Measurements from ENCODE around the gene RBM5.

RBM5 gene

DNA sequence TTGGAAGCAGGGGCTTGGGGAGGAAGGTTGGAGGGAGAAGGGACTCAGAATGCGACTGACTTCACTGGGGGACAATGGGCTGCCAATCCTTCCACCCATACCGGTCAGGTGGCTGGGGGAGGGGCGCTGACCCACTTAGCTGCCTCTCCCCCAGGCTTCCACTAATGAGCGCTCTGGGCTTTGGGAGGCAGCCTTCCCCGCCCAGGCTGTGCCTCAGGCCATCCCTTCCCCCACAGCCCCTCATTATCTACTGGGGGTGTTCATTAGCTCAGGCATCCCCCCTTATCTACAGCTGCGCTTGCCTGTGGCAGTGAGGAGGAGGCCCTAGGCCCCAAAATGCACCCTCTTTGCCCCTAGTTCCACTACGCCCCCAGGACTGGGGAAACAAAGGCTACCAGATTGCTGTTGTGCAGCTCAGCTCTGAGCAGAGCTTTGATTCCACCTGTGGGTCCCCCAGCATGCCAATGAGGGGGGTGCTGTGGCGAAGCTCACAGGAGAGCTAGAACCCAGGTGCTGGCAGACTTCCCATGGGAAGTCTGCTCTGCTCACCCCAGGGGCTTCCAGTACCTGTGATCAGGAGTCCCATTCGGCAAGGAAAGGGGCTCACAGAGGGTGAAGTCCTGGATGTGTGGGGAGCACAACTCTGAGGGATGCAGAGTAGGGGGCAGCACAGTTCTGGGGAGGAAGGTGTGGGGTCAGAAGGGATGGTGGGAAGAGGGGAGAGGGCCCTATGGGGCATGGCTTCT lies 37.0 kb downstream of the RBM5 start:
- no peak overlapping the region for H3K4me3 Mint-ChIP-seq
- no peak for ATAC-seq (ENCODE audit: low read depth)
- no peaks in the 10 kb centered on the region for H3K4me1 Mint-ChIP-seq
- no peak for DNase-seq (ENCODE audit: low spot score in 2 of 2)
- no peaks in the 10 kb centered on the region for H3K36me3 Mint-ChIP-seq
- H3K9me3 Mint-ChIP-seq: no peaks in the 10 kb centered on the region
- no peaks in the 10 kb centered on the region for H3K27me3 Mint-ChIP-seq
- no peak overlapping the region for H3K27ac Mint-ChIP-seq

DNA sequence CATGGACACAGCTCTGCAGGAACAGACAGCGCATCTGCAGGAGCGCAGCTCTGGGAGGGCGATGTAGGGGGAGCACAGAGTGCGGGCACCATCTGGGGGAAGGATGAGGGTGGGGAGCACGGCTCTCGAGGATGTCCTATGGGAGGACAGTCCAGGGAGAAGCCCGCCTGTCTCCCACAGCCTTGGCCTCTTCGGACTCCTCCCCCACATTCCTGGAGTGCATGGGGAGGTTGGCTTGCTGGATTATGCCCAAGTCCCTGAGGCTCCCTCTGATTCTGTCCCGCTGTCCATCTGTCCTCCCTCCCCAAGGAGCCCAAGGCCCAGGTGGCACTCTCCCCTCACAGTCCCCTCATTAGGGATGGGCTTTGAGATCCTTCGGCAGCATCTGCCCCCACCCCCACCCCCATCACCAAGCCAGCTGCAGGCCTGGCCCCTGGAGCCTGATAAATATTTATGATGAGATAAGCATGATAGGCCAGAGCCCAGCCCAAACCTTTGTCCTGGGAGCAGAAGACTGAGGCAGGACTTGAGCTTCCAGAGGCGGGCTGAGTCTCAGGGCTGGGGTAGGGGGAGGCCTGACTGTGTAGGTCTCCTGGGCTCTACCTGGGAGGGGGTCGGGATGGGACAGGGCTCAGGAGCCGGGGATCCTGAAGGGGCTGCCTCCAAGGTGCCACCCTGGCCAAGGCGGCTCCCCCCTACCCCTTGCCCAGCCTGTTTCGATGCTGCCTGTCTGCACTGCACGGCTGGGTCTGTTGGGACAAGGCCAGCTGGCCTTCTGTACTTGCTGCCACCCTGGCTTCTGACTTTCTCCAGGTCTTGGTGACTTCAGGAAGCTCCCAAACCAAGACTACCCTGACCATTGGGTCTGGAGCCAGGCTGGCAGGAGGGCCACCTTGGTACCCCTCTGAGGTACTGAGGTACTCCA lies 37.8 kb downstream of the RBM5 start:
- H3K4me3 Mint-ChIP-seq: no peak overlapping the region
- DNase-seq (ENCODE audit: low spot score in 2 of 2): no peak
- H3K36me3 Mint-ChIP-seq: no peaks in the 10 kb centered on the region
- H3K9me3 Mint-ChIP-seq: no peaks in the 10 kb centered on the region
- no peak for ATAC-seq (ENCODE audit: low read depth)
- no peak overlapping the region for H3K27ac Mint-ChIP-seq
- H3K27me3 Mint-ChIP-seq: no peaks in the 10 kb centered on the region
- H3K4me1 Mint-ChIP-seq: no peaks in the 10 kb centered on the region

DNA sequence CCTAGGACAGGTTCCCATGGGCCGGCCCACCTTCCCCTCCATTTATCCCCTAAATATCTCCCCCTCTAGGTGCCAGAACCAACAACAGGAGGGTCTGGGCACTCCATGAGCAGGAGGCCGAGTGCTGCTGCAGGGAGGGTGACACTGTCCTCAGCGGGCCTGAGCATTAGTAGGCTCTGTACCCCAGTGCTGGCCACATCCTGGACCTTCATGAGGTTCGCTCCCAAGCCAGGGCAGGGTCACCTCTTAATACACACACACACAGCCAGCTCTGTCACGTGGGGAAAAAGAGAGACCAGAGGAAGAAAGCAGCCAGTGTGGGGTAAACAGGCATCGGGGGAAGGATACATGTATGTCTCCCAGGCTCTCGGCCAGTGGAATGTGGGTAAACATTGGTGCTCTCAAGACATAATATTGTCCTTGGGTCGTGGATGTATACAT lies 38.6 kb downstream of the RBM5 start:
- no peaks in the 10 kb centered on the region for H3K9me3 Mint-ChIP-seq
- ATAC-seq (ENCODE audit: low read depth) (no peak), DNase-seq (ENCODE audit: low spot score in 2 of 2) (no peak)
- no peaks in the 10 kb centered on the region for H3K36me3 Mint-ChIP-seq
- no peaks in the 10 kb centered on the region for H3K4me1 Mint-ChIP-seq
- H3K27me3 Mint-ChIP-seq: no peaks in the 10 kb centered on the region
- H3K4me3 Mint-ChIP-seq: no peak overlapping the region
- no peak overlapping the region for H3K27ac Mint-ChIP-seq

DNA sequence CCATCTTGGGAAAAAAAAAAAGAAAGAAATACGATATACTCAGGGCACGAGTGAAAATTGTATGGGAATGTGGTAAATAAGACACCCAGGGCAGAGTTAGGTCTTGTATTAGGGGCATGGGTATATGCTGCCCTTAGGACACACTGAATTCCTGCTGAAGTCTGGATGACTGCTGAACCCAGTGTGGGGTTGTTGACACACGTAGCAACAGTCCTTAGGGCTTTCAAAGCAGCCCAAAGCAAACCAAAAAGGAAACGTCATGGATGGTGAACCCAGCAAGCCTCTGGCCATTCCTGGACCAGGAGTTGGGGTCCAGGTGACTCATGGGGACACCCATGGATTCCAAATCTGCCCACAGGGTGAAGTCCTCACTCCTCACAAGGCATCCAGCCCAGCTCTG lies 39.3 kb downstream of the RBM5 start:
- no peak overlapping the region for H3K27ac Mint-ChIP-seq
- H3K9me3 Mint-ChIP-seq: no peaks in the 10 kb centered on the region
- DNase-seq (ENCODE audit: low spot score in 2 of 2) (no peak), ATAC-seq (ENCODE audit: low read depth) (no peak)
- H3K4me3 Mint-ChIP-seq: no peak overlapping the region
- H3K4me1 Mint-ChIP-seq: no peaks in the 10 kb centered on the region
- peaks cover 3% of the 10 kb centered on the region for H3K27me3 Mint-ChIP-seq
- no peaks in the 10 kb centered on the region for H3K36me3 Mint-ChIP-seq

DNA sequence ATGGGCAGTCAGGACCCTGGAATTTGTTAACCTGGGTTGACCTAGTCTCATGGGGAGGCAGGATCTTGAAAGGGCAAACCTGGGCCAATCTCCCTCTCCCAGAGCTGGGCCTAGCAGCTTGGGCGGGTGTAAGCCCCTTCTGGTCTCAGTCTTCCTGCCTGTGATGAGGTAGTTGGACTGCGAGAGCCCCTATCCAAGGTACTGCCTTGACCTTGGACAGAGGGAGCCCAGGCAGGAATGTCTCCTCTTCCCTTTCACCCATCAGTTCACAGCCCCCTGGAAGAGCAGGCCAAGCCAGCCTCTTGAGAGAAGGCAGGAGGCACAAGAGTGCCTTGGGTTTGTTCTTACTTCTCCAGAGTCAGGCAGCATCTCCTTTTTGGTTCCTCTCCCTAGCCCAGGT lies 41.7 kb downstream of the RBM5 start:
- no peaks in the 10 kb centered on the region for H3K4me1 Mint-ChIP-seq
- H3K27ac Mint-ChIP-seq: no peak overlapping the region
- peaks cover 4% of the 10 kb centered on the region for H3K27me3 Mint-ChIP-seq
- no peaks in the 10 kb centered on the region for H3K9me3 Mint-ChIP-seq
- no peak overlapping the region for H3K4me3 Mint-ChIP-seq
- no peak for DNase-seq (ENCODE audit: low spot score in 2 of 2)
- H3K36me3 Mint-ChIP-seq: no peaks in the 10 kb centered on the region
- no peak for ATAC-seq (ENCODE audit: low read depth)

DNA sequence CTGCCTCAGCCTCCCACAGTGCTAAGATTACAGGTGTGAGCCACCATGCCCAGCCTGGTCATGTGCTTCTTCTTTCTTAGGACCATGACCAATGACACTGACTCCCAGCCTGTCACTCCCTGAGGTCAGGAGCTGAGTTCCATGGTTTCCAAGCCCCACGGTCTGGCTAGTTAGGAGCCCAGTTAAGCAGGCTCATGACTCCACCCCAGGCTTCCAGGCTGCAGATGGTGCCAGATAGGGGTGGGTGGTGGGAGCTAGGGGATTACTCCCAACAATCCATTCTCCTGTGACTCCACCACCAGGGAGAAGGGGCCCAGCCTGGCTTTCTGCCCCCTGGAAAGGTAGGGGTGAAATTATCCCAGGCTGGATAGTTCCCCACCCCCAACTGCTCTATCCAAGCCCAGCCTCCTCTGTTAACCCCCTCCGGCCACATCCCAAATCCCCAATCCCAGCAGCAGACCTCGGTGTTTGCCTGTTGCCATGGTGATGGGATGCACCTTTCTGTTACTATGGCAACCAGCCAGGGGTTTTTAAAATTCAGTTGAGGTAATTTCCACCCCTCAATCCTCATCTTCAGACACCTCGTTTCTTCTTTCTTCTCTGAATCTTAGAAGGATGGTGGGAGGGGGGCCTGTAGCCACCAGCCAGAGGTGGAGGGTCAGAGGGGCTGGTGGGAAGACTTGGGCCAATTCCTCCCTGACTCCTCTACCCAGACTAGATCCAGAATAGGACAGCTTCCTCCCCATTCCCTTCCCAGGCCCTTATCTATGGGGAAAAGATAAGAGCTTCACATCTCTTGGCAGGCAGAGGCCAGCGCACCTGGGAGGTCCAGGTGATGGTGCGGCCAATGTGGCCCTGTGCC lies 43.9 kb downstream of the RBM5 start:
- Mint-ChIP-seq H3K9me3 (no peaks in the 10 kb centered on the region), H3K4me3 (no peak overlapping the region), H3K27ac (no peak overlapping the region), H3K27me3 (peaks cover 4% of the 10 kb centered on the region), H3K4me1 (no peaks in the 10 kb centered on the region), H3K36me3 (no peaks in the 10 kb centered on the region)
- ATAC-seq (ENCODE audit: low read depth) (no peak), DNase-seq (ENCODE audit: low spot score in 2 of 2) (no peak)

DNA sequence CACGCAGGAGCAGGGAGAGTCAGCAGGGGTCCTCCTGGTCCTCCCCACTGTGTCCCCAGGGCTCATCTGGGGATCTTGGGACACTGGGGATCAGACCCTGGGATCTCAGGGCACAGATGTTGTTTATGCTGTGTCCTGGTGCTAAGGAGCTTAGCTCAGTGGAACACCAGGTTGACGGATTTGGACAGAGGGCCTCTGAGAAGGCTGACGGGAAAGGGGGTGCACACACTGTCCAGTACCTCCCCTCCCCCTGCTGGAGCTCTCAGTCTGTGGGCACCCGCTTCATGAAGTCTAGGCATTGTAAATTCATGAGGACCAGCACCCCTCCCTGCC lies 44.5 kb downstream of the RBM5 start:
- Mint-ChIP-seq H3K36me3 (no peaks in the 10 kb centered on the region), H3K9me3 (no peaks in the 10 kb centered on the region)
- ATAC-seq (ENCODE audit: low read depth): no peak

DNA sequence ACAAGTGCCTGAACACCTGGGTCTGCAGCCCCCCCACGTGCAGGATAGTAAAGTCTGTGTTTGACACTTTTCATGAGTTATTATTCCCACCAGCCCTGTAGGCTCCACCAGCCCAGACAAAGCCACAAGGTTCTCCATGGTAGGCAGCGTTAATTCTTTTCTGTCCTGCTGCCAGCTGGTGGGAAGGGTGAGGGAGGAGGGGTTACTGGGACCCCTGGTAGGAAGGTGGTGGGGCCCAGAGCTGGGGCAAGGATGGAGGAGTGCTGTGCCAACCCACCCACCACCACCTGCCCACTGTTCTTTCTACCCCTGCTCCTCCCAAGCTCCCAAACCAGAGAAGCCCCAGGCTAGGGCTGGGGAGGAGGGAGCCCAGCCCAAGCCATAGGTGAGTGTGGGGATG lies 45.6 kb downstream of the RBM5 start:
- no peak for DNase-seq (ENCODE audit: low spot score in 2 of 2)
- H3K9me3 Mint-ChIP-seq: no peaks in the 10 kb centered on the region
- H3K27ac Mint-ChIP-seq: no peak overlapping the region
- no peaks in the 10 kb centered on the region for H3K36me3 Mint-ChIP-seq
- peaks cover 4% of the 10 kb centered on the region for H3K27me3 Mint-ChIP-seq
- H3K4me1 Mint-ChIP-seq: peaks cover 9% of the 10 kb centered on the region
- H3K4me3 Mint-ChIP-seq: no peak overlapping the region
- ATAC-seq (ENCODE audit: low read depth): no peak

More for the DNA sequence above, 44.5 kb downstream of the RBM5 start:
- Mint-ChIP-seq H3K27me3 (peaks cover 4% of the 10 kb centered on the region), H3K4me3 (no peak overlapping the region), H3K4me1 (peaks cover under 1% of the 10 kb centered on the region), H3K27ac (no peak overlapping the region)
- DNase-seq (ENCODE audit: low spot score in 2 of 2): no peak

DNA sequence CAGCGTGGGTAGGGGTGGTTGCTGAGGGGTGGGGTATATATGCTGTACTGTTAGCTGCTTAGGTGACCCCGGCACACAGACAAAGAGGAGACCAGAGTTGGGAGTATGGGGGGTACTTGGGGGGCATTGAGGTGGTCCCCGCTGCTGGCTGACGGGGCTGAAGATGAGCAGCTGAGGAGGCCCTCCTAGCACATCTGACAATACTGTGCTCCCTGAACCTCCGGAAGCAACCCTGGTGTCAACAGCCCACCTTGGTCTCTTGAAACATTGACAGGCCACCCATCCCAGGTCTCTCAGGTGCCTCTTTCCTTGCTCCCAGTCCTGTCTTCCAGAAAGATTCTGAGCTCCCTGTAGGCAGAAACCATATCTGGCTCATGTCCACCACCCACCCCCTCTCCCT lies 47.2 kb downstream of the RBM5 start:
- H3K4me3 Mint-ChIP-seq: no peak overlapping the region
- H3K27me3 Mint-ChIP-seq: peaks cover 8% of the 10 kb centered on the region

DNA sequence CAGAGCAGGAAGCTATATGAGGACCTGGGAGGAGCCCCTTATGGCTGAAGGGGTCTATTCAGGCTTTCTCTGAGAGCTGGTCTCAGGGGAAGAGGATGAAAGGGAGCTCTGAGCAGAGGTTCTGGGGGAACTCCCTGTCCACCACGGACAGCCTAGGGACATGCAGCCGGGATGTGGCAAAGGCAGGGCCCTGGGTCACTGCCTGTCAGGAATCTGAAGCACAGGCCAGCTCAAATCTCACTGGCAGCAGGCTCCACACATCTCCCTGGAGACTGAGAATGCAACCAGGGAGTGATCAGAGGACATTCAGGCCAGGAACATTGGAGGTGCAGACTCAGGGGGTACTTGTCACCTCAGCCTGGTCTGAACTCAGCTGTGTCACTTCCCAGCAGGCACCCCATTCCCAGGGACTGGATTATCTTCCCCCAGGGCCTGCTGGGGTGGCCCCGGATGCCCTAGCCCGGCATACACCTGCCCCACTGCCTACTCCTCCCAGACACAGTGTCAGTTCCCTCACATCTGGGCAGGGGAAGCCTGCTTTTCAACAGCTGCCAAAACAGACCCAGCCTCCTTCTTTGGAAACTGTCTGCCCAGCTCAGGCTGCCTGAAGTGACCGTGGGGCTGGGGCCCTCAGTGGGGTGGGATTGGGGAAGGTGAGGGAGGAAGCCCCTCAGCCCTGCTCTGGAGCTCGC lies 48.1 kb downstream of the RBM5 start:
- peaks cover 11% of the 10 kb centered on the region for H3K27me3 Mint-ChIP-seq
- ATAC-seq (ENCODE audit: low read depth) (no peak), DNase-seq (ENCODE audit: low spot score in 2 of 2) (no peak)
- H3K36me3 Mint-ChIP-seq: no peaks in the 10 kb centered on the region
- peaks cover 9% of the 10 kb centered on the region for H3K4me1 Mint-ChIP-seq
- no peak overlapping the region for H3K27ac Mint-ChIP-seq
- no peak overlapping the region for H3K4me3 Mint-ChIP-seq
- no peaks in the 10 kb centered on the region for H3K9me3 Mint-ChIP-seq

More for the DNA sequence above, 47.2 kb downstream of the RBM5 start:
- DNase-seq (ENCODE audit: low spot score in 2 of 2) (no peak), ATAC-seq (ENCODE audit: low read depth) (no peak)
- peaks cover 9% of the 10 kb centered on the region for H3K4me1 Mint-ChIP-seq
- H3K9me3 Mint-ChIP-seq: no peaks in the 10 kb centered on the region
- H3K36me3 Mint-ChIP-seq: no peaks in the 10 kb centered on the region
- no peak overlapping the region for H3K27ac Mint-ChIP-seq

DNA sequence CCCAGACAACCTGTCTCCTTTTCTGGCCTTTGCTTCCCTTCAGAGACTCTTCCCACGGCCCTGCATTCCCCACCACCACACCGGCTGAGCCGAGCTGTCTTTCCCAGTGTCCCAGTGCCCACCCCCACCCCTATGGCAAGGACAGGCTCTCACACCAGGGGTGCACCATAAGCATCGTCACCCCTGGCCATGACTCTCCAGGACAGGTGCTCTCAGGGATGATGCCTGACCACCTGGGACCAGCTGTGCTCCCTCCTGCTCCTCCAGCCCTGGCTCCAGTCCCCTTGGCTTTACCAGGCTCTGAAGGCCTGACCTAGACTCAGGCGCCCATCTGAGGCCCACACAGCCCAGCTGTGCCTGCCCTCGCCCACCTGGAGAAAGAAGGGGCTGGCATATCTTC lies 48.8 kb downstream of the RBM5 start:
- peaks cover 14% of the 10 kb centered on the region for H3K27me3 Mint-ChIP-seq
- no peak overlapping the region for H3K27ac Mint-ChIP-seq

DNA sequence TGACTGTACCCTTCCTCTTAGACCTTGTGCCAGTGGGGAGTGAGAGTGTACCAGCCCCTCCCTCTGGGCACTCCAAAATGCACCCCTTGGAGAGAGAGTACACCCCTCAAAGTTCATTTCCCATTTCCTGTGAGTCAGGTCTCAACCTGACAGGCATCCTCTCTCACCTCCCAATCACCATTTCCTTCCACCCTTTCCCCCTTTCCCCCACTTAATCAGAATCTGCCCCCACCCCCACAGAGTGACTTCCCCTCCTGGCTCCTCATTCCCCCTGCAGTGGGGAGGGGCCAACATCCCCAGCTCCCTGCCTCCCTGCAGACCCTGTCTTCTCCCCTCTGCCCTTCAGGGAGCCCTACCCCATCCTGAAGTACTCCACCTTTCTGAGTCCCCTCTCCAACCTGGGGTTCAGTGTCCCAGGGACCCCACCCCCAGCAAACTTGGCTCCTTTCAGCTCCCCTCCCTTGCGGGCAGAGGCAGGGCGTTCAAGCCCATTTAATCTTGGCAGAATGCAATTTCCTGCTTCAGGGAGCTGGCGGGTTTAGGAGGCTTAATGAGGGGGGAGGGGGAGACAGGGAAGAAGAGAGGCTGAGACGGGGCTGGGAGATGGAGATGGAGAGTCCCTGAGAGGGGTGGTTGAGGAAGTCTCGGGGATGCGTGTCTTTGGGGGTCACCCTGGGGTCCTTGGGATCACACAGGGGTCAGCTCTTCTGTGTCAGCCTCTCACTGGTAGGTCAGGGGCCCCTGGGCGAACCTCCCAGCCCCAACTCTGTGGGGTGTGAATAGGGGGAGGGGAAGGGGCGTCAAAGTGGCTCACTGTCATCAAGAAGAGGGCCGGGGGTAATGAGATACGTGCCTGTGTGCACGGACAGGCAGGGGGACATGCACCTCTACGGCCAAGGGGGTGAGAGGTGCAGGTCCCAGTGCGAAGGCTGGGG lies 49.8 kb downstream of the RBM5 start:
- no peaks in the 10 kb centered on the region for H3K36me3 Mint-ChIP-seq
- H3K4me1 Mint-ChIP-seq: peaks cover 11% of the 10 kb centered on the region
- no peak overlapping the region for H3K4me3 Mint-ChIP-seq
- no peak overlapping the region for H3K27ac Mint-ChIP-seq
- no peak for ATAC-seq (ENCODE audit: low read depth)
- H3K9me3 Mint-ChIP-seq: no peaks in the 10 kb centered on the region
- no peak for DNase-seq (ENCODE audit: low spot score in 2 of 2)
- H3K27me3 Mint-ChIP-seq: peaks cover 10% of the 10 kb centered on the region

More for the DNA sequence above, 48.8 kb downstream of the RBM5 start:
- no peaks in the 10 kb centered on the region for H3K9me3 Mint-ChIP-seq
- DNase-seq (ENCODE audit: low spot score in 2 of 2) (no peak), ATAC-seq (ENCODE audit: low read depth) (no peak)
- H3K36me3 Mint-ChIP-seq: no peaks in the 10 kb centered on the region
- H3K4me1 Mint-ChIP-seq: peaks cover 11% of the 10 kb centered on the region
- H3K4me3 Mint-ChIP-seq: no peak overlapping the region

DNA sequence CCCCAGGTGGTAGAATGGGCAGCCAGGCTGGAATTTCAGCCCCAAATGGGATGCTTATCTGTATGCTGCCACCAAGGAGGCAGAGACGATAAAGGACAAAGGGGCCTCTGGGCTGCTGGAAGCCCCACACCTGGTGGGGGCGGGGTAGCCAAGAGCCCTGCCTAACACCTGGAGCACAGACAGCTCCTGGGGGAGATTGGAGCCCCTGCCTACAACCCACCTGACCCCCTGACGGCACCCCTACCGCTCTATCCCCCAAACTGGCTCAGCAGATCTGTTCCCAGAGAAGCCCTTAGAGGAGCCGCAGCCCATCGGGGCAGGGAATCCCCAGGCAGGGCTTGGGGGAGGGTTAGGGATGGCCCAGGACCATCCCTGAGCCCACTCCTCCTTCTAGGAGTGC lies 50.6 kb downstream of the RBM5 start:
- Mint-ChIP-seq H3K36me3 (no peaks in the 10 kb centered on the region), H3K9me3 (no peaks in the 10 kb centered on the region), H3K27ac (no peak overlapping the region), H3K4me1 (peaks cover 11% of the 10 kb centered on the region), H3K4me3 (no peak overlapping the region), H3K27me3 (peaks cover 11% of the 10 kb centered on the region)
- DNase-seq (ENCODE audit: low spot score in 2 of 2) (no peak), ATAC-seq (ENCODE audit: low read depth) (no peak)

Data from memory B cell (primary cell).